Cardiac fibroblast (primary cell): ENCODE measurements around the gene IGSF9.
"Not testable (repeated sequence)": the region's sequence is repeated elsewhere in the genome, so short reads cannot be mapped to it uniquely, and the experiment has no call there.

ENCODE experiments used
- DNase-seq, 2 donors: peaks; one replicate each; pipeline versions ENCODE4 v3.0.0 to v3.0.0-alpha.2; 2010; ENCODE audit warnings: low read depth in 2 of 2
- H3K4me3 ChIP-seq, 2 donors: replicated peaks in 1 of 2; 1 replicate in 1 of 2; 2 replicates in 1 of 2; pipeline ENCODE4 v1.5.1; 2011; ENCODE audit warnings: low read depth in 2 of 2, low read length in 2 of 2, mild to moderate bottlenecking in 2 of 2, moderate library complexity in 1 of 2
- CTCF ChIP-seq: IDR thresholded peaks from one replicate; pipeline ENCODE4 v1.5.1; 2011; ENCODE audit warnings: low read depth, mild to moderate bottlenecking, low read length, inconsistent platforms

IGSF9 gene

GRCh38 chr1:159908031-159908940 lies 37.1 kb downstream of the IGSF9 start:
- no peak for TF ChIP-seq CTCF
- DNase-seq = no peak
- no peak overlapping the region for H3K4me3 ChIP-seq

GRCh38 chr1:159906960-159907359 lies 38.5 kb downstream of the IGSF9 start:
- no peak for TF ChIP-seq CTCF
- H3K4me3 ChIP-seq = no peak overlapping the region
- DNase-seq = no peak

GRCh38 chr1:159904036-159904435 lies 41.4 kb downstream of the IGSF9 start:
- not testable (repeated sequence) for DNase-seq, H3K4me3 ChIP-seq

- TF ChIP-seq CTCF = no peak
- no peak for DNase-seq
- no peak overlapping the region for H3K4me3 ChIP-seq
Observed at GRCh38 chr1:159902541-159902940, 42.9 kb downstream of the IGSF9 start.

GRCh38 chr1:159900755-159901360 lies 44.6 kb downstream of the IGSF9 start:
- no peak overlapping the region for H3K4me3 ChIP-seq
- TF ChIP-seq CTCF = no peak
- DNase-seq = no peak

- H3K4me3 ChIP-seq = no peak within 1 kb of the TSS
- DNase-seq = peak; percentile 75 to 89
- no peak for TF ChIP-seq CTCF
Observed at GRCh38 chr1:159900086-159900680, 45.2 kb downstream of the IGSF9 start, which contains the start of gene CFAP45. TSS of gene CFAP45 (minus strand) at chr1:159900165. CDS start at chr1:159900098, 67 bp downstream.

- not testable (repeated sequence) for DNase-seq, H3K4me3 ChIP-seq
Observed at GRCh38 chr1:159899634-159900033, 45.8 kb downstream of the IGSF9 start.
